HAP-1 (cell line): ENCODE results near the gene MFN2.

Experiments used
- DNase-seq, 2 experiments: peaks; one replicate each; pipeline ENCODE4 v3.0.0-alpha.2; 2016 to 2020; ENCODE audit warnings: low spot score in 2 of 2
- H3K27me3 ChIP-seq: fragments of 250-450 bp; sonication (Bioruptor Pico); 2 replicates; pipeline ENCODE4 v1.5.1; 2020; ENCODE audit warnings: low read depth, mild to moderate bottlenecking, moderate library complexity
- H3K36me3 ChIP-seq: fragments of 250-450 bp; sonication (Bioruptor Pico); replicated peaks from 2 replicates; pipeline ENCODE4 v1.5.1; 2020; ENCODE audit warnings: mild to moderate bottlenecking
- H3K4me1 ChIP-seq: fragments of 250-450 bp; sonication (Bioruptor Pico); 2 replicates; pipeline ENCODE4 v1.5.1; 2020; ENCODE audit warnings: mild to moderate bottlenecking
- H3K4me3 ChIP-seq: fragments of 250-450 bp; sonication (Bioruptor Pico); 2 replicates; pipeline ENCODE4 v1.5.1; 2020; ENCODE audit warnings: mild to moderate bottlenecking, moderate library complexity
- H3K9me3 ChIP-seq: fragments of 250-450 bp; sonication (Bioruptor Pico); 2 replicates; pipeline ENCODE4 v1.5.1; 2020; ENCODE audit warnings: mild to moderate bottlenecking, moderate library complexity
- in situ Hi-C: fragments of 300-500 bp; cut with MboI; formaldehyde crosslinking; loops from 3 replicates; pipeline ENCODE4 v1.14.3; 2020; ENCODE audit warnings: low sequenced_read_pairs, inconsistent platforms, mixed read lengths

MFN2 gene

GRCh38 chr1:12011998-12012397, 31.8 kb downstream of the MFN2 start:
- DNase-seq = no peak
- H3K27me3 ChIP-seq = no peaks in the 10 kb centered on the region
- no peak overlapping the region for H3K4me3 ChIP-seq
- peaks cover 57% of the 10 kb centered on the region for H3K36me3 ChIP-seq
- H3K9me3 ChIP-seq = no peaks in the 10 kb centered on the region
- in situ Hi-C loops = no loop called here
- H3K4me1 ChIP-seq = no peaks in the 10 kb centered on the region

GRCh38 chr1:12012560-12013316, 32.5 kb downstream of the MFN2 start:
- no peak overlapping the region for H3K4me3 ChIP-seq
- no peaks in the 10 kb centered on the region for H3K27me3 ChIP-seq
- in situ Hi-C loops = no loop called here
- DNase-seq = no peak
- no peaks in the 10 kb centered on the region for H3K9me3 ChIP-seq
- H3K4me1 ChIP-seq = no peaks in the 10 kb centered on the region
- peaks cover 50% of the 10 kb centered on the region for H3K36me3 ChIP-seq

- DNase-seq = no peak
- H3K4me3 ChIP-seq = no peak overlapping the region
- H3K27me3 ChIP-seq = no peaks in the 10 kb centered on the region
- in situ Hi-C loops = no loop called here
- peaks cover 42% of the 10 kb centered on the region for H3K36me3 ChIP-seq
- H3K9me3 ChIP-seq = no peaks in the 10 kb centered on the region
- H3K4me1 ChIP-seq = no peaks in the 10 kb centered on the region
Observed at GRCh38 chr1:12014141-12014991, 34.1 kb downstream of the MFN2 start.

- H3K9me3 ChIP-seq = no peaks in the 10 kb centered on the region
- no peak overlapping the region for H3K4me3 ChIP-seq
- H3K36me3 ChIP-seq = peaks cover 39% of the 10 kb centered on the region
- no peaks in the 10 kb centered on the region for H3K27me3 ChIP-seq
- peaks cover under 1% of the 10 kb centered on the region; the same call in 1 of the 2 replicates for H3K4me1 ChIP-seq
- no peak for DNase-seq
- in situ Hi-C loops = no loop called here
Observed at GRCh38 chr1:12015001-12015491, 34.8 kb downstream of the MFN2 start.

GRCh38 chr1:12015499-12015898, 35.3 kb downstream of the MFN2 start:
- no peak for DNase-seq
- no peaks in the 10 kb centered on the region for H3K27me3 ChIP-seq
- peaks cover 35% of the 10 kb centered on the region for H3K36me3 ChIP-seq
- in situ Hi-C loops = no loop called here
- no peak overlapping the region for H3K4me3 ChIP-seq
- peaks cover 5% of the 10 kb centered on the region; the same call in 1 of the 2 replicates for H3K4me1 ChIP-seq
- no peaks in the 10 kb centered on the region for H3K9me3 ChIP-seq

- H3K9me3 ChIP-seq = no peaks in the 10 kb centered on the region
- no peaks in the 10 kb centered on the region for H3K27me3 ChIP-seq
- H3K36me3 ChIP-seq = peaks cover 28% of the 10 kb centered on the region
- H3K4me3 ChIP-seq = no peak overlapping the region
- in situ Hi-C loops = no loop called here
- H3K4me1 ChIP-seq = peaks cover 5% of the 10 kb centered on the region; the same call in 1 of the 2 replicates
- no peak for DNase-seq
Observed at GRCh38 chr1:12016182-12016581, 35.9 kb downstream of the MFN2 start.

- Histone ChIP-seq H3K4me3 (peak overlapping the region; percentile 86), H3K4me1 (peaks cover 5% of the 10 kb centered on the region; the same call in 1 of the 2 replicates), H3K9me3 (no peaks in the 10 kb centered on the region), H3K27me3 (no peaks in the 10 kb centered on the region), H3K36me3 (peaks cover 25% of the 10 kb centered on the region)
- in situ Hi-C loops = no loop called here
- no peak for DNase-seq
Observed at GRCh38 chr1:12019858-12020509, 39.7 kb downstream of the MFN2 start.

GRCh38 chr1:12021616-12022015, 41.4 kb downstream of the MFN2 start:
- peaks cover 5% of the 10 kb centered on the region; the same call in 1 of the 2 replicates for H3K4me1 ChIP-seq

GRCh38 chr1:12022036-12022435, 41.8 kb downstream of the MFN2 start:
- Histone ChIP-seq H3K36me3 (peaks cover 40% of the 10 kb centered on the region), H3K4me1 (peaks cover 5% of the 10 kb centered on the region; the same call in 1 of the 2 replicates), H3K4me3 (no peak overlapping the region), H3K9me3 (no peaks in the 10 kb centered on the region), H3K27me3 (no peaks in the 10 kb centered on the region)
- in situ Hi-C loops = no loop called here
- no peak for DNase-seq

More at GRCh38 chr1:12021616-12022015, 41.4 kb downstream of the MFN2 start:
- DNase-seq = no peak
- Histone ChIP-seq H3K9me3 (no peaks in the 10 kb centered on the region), H3K27me3 (no peaks in the 10 kb centered on the region), H3K4me3 (no peak overlapping the region), H3K36me3 (peaks cover 39% of the 10 kb centered on the region)
- in situ Hi-C loops = no loop called here

- no peak overlapping the region for H3K4me3 ChIP-seq
- in situ Hi-C loops = no loop called here
- no peaks in the 10 kb centered on the region for H3K4me1 ChIP-seq
- no peaks in the 10 kb centered on the region for H3K27me3 ChIP-seq
- DNase-seq = no peak
- H3K36me3 ChIP-seq = peaks cover 52% of the 10 kb centered on the region
- H3K9me3 ChIP-seq = no peaks in the 10 kb centered on the region
Observed at GRCh38 chr1:12026586-12026985, 46.3 kb downstream of the MFN2 start.

GRCh38 chr1:12028248-12028647, 48.0 kb downstream of the MFN2 start:
- DNase-seq = no peak
- Histone ChIP-seq H3K36me3 (peaks cover 41% of the 10 kb centered on the region), H3K4me1 (no peaks in the 10 kb centered on the region), H3K27me3 (no peaks in the 10 kb centered on the region), H3K9me3 (no peaks in the 10 kb centered on the region), H3K4me3 (no peak overlapping the region)
- in situ Hi-C loops = no loop called here

GRCh38 chr1:12028957-12029511, 48.8 kb downstream of the MFN2 start:
- H3K9me3 ChIP-seq = no peaks in the 10 kb centered on the region
- in situ Hi-C loops = no loop called here
- no peak overlapping the region for H3K4me3 ChIP-seq
- no peaks in the 10 kb centered on the region for H3K4me1 ChIP-seq
- H3K27me3 ChIP-seq = no peaks in the 10 kb centered on the region
- peaks cover 37% of the 10 kb centered on the region for H3K36me3 ChIP-seq
- DNase-seq = no peak

GRCh38 chr1:12029720-12030339, 49.6 kb downstream of the MFN2 start:
- no peak overlapping the region for H3K4me3 ChIP-seq
- no peaks in the 10 kb centered on the region for H3K4me1 ChIP-seq
- H3K36me3 ChIP-seq = peaks cover 31% of the 10 kb centered on the region
- in situ Hi-C loops = no loop called here
- H3K9me3 ChIP-seq = no peaks in the 10 kb centered on the region
- H3K27me3 ChIP-seq = no peaks in the 10 kb centered on the region
- no peak for DNase-seq
